ENCODE results near the gene DSG4.

Gene DSG4

GRCh38 chr18:31430554-31430953 is 54.0 kb downstream of the DSG4 start:
- H3K4me3 ChIP-seq (ENCODE audit: low read depth, low read length) = no peak overlapping the region
- DNase-seq (ENCODE audit: low read depth) = no peak
- TF ChIP-seq, protein P1, sequence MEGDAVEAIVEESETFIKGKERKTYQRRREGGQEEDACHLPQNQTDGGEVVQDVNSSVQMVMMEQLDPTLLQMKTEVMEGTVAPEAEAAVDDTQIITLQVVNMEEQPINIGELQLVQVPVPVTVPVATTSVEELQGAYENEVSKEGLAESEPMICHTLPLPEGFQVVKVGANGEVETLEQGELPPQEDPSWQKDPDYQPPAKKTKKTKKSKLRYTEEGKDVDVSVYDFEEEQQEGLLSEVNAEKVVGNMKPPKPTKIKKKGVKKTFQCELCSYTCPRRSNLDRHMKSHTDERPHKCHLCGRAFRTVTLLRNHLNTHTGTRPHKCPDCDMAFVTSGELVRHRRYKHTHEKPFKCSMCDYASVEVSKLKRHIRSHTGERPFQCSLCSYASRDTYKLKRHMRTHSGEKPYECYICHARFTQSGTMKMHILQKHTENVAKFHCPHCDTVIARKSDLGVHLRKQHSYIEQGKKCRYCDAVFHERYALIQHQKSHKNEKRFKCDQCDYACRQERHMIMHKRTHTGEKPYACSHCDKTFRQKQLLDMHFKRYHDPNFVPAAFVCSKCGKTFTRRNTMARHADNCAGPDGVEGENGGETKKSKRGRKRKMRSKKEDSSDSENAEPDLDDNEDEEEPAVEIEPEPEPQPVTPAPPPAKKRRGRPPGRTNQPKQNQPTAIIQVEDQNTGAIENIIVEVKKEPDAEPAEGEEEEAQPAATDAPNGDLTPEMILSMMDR (conservative IDR thresholded peaks at IDR 0.05; ENCODE audit: low read depth, low read length) = no peak

DNA sequence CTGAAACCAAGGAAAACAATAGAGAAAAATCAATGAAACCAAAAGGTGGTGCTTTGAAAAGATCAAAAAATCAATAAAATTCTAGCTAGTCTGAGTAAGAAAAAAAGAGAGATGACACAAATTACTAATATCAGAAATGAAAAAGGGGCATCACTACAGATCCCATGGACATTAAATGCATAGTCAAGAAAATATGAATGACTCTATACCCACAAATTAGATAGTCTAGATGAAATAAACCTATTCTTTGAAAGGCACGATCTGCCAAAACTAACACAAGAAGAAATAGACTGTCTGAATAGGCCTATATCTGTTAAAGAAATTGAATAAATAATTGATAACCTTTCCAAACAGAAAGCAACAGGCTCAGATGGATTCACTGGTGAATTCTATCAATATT is 55.7 kb downstream of the DSG4 start:
- TF ChIP-seq, protein P1 (conservative IDR thresholded peaks at IDR 0.05; ENCODE audit: low read depth, low read length) = no peak
- no peak overlapping the region for H3K4me3 ChIP-seq (ENCODE audit: low read depth, low read length)
- DNase-seq (ENCODE audit: low read depth) = no peak

DNA sequence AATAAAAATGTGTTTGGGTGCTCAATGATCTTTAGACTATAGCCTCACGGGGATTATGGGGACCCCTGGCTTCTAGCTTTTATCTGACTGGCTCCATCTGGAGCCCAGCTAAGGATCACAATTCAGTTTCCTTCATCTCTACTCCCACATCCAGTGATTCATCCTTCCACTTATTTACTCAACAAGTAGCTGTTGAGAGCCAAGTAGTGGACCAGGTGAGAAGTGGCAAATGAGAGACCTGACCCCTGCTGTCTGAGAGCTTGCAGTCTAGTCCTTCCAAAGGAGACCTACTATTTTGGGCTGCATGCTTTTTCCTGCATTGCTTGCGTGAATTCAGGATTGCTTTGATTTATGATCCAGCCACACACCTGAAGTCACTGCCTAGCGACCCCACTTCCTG is 60.2 kb downstream of the DSG4 start:
- TF ChIP-seq, protein P1 (conservative IDR thresholded peaks at IDR 0.05; ENCODE audit: low read depth, low read length) = no peak
- H3K4me3 ChIP-seq (ENCODE audit: low read depth, low read length) = no peak overlapping the region
- no peak for DNase-seq (ENCODE audit: low read depth)

DNA sequence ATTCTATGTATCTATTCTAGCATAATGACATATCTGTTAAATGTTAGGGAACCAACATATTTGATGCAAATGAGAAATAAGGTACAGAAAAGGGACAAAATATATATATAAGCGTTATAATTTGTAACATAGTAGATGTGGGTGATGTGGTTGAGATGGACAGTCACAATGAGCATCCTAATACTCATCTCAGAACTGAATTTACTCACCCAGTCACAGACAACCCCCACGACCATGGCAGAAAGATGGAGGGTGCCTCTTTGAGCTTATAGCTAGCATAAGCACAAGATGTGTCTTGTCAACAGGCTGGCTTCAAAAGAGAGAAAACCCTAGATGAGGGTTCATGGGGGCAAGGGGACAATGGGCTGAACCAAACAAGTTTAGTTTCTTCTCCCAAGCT is 61.8 kb downstream of the DSG4 start:
- TF ChIP-seq, protein P1 (conservative IDR thresholded peaks at IDR 0.05; ENCODE audit: low read depth, low read length) = no peak

DNA sequence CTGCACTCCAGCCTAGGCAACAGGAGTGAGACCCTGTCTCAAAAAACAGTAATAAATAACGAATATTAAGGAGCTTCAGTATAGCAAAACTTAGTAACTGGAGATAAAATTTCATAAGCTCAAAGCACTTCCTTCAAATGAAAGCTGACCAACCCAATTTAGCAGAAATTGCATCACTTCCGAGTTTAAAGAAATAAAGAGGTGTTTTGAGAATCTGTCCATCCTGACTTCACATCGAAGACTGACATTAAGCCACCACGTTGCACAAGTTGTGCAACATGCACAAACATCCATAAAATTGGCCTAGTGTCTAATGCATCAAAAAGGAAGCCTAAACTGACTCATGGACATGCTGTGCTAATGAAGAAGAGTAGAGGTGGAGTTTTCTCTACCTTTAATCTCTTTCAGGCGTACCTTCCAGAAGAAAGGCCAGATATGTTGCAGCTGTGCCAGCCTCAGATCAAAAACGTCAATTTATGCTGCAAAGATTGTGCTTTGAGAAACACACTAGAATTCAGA is 63.3 kb downstream of the DSG4 start:
- no peak overlapping the region for H3K4me3 ChIP-seq (ENCODE audit: low read depth, low read length)
- TF ChIP-seq, protein P1 (conservative IDR thresholded peaks at IDR 0.05; ENCODE audit: low read depth, low read length) = no peak
- no peak for DNase-seq (ENCODE audit: low read depth)

More for the DNA sequence above, 61.8 kb downstream of the DSG4 start:
- H3K4me3 ChIP-seq (ENCODE audit: low read depth, low read length) = no peak overlapping the region
- DNase-seq (ENCODE audit: low read depth) = no peak

GRCh38 chr18:31440787-31441186 is 64.2 kb downstream of the DSG4 start:
- no peak for DNase-seq (ENCODE audit: low read depth)
- no peak overlapping the region for H3K4me3 ChIP-seq (ENCODE audit: low read depth, low read length)
- TF ChIP-seq, protein P1 (conservative IDR thresholded peaks at IDR 0.05; ENCODE audit: low read depth, low read length) = no peak

DNA sequence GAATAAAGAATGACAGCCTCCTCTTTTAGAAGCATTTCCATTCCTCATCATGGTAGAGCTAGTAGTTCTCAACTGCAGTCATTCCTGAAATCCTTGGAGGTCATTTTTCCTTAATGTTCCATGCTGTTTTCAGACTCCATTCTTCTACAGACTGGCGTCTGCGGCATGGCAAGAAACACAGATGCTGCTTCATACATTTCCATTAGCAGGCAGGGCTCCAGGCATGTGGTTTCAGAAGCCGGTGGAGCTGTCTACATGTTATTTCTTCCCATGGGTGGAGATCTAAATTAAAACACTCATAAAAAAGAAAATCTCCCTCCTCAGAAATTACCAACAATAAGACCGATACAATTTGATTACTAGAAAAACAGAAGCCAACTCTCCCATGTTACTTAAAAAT is 64.9 kb downstream of the DSG4 start:
- no peak overlapping the region for H3K4me3 ChIP-seq (ENCODE audit: low read depth, low read length)
- TF ChIP-seq, protein P1 (conservative IDR thresholded peaks at IDR 0.05; ENCODE audit: low read depth, low read length) = no peak
- no peak for DNase-seq (ENCODE audit: low read depth)
